GM12878 (cell line): Measurements from ENCODE around the gene HSF2BP. TPM values are rescaled to one million over a fixed set of nuclear protein-coding genes. Genes with fewer than 3 reads are reported as not detected.

Experiments used
- ATAC-seq: fragments of 200-7000 bp; cut with Tn5 transposase; 3 replicates; pipeline ENCODE4 v1.9.1; 2020; ENCODE audit warnings: mild to moderate bottlenecking, moderate library complexity
- BruUV-seq: library from RNA; stranded (reverse); fragments of 400-500 nt; replicated peaks from 2 replicates; lab custom pipeline; 2021; lab: Mats Ljungman, UMichigan
- CTCF ChIA-PET: fragments of 300-600 bp; sonication (Branson Sonifier 250); formaldehyde crosslinking; extraction: SDS; loops from one replicate; lab custom pipeline; 2021; ENCODE audit warnings: inconsistent platforms; lab: Yijun Ruan, JAX
- POLR2A ChIA-PET: fragments of 350-600 bp; formaldehyde crosslinking; extraction: SDS; loops from one replicate; lab custom pipeline; 2021; ENCODE audit warnings: inconsistent platforms; lab: Charles Lee
- RAD21 ChIA-PET: fragments of 300-600 bp; sonication (Branson Sonifier 250); formaldehyde crosslinking; loops from one replicate; lab custom pipeline; 2023; ENCODE audit warnings: antibody characterized with exemption; ENCODE audit not compliant: unreplicated experiment; lab: Charles Lee
- SMC1A ChIA-PET: fragments of 300-600 bp; sonication (Branson Sonifier 250); formaldehyde crosslinking; loops from one replicate; lab custom pipeline; 2023; ENCODE audit not compliant: unreplicated experiment, uncharacterized antibody; lab: Charles Lee
- DNase-seq: peaks from one replicate; pipeline ENCODE4 v3.0.0-alpha.2; 2011; ENCODE audit warnings: low read depth, low spot score
- FAIRE-seq: peaks from 3 replicates; lab custom pipeline; 2011; peaks lifted over from hg19 to GRCh38; lab: Jason Lieb, UNC
- H2AFZ ChIP-seq: 2 replicates; pipeline ENCODE4 v1.6.0; 2011; ENCODE audit warnings: low read depth, low read length, control low read depth; ENCODE audit not compliant: control insufficient read depth
- H3K27ac ChIP-seq: 2 replicates; pipeline ENCODE4 v1.5.1; 2011; ENCODE audit warnings: control low read depth; ENCODE audit not compliant: control insufficient read depth, insufficient read depth
- H3K27me3 ChIP-seq, 2 experiments: replicated peaks in 1 of 2; 2 replicates each; pipeline versions ENCODE4 v1.6.0 to v1.6.1; 2011; ENCODE audit warnings: low read length in 1 of 2; ENCODE audit not compliant: control insufficient read depth in 2 of 2, insufficient read depth in 2 of 2
- H3K36me3 ChIP-seq, 2 experiments: 2 replicates each; pipeline ENCODE4 v1.5.1; 2011; ENCODE audit warnings: low read length in 1 of 2; ENCODE audit not compliant: control insufficient read depth in 2 of 2, insufficient read depth in 2 of 2
- H3K4me1 ChIP-seq: 2 replicates; pipeline ENCODE4 v1.6.1; 2011; ENCODE audit warnings: mild to moderate bottlenecking, low read length, moderate library complexity, mixed read lengths; ENCODE audit not compliant: control insufficient read depth, insufficient read depth
- H3K4me2 ChIP-seq: 2 replicates; pipeline ENCODE4 v1.6.0; 2011; ENCODE audit warnings: control low read depth; ENCODE audit not compliant: control insufficient read depth, insufficient read depth
- H3K4me3 ChIP-seq: fragments of 200-600 bp; sonication (generic); 2 replicates; pipeline ENCODE4 v1.5.1; 2016
- H3K79me2 ChIP-seq: 2 replicates; pipeline ENCODE4 v1.6.0; 2011; ENCODE audit warnings: low read length; ENCODE audit not compliant: control insufficient read depth, insufficient read depth
- H3K9ac ChIP-seq: 2 replicates; pipeline ENCODE4 v1.8.0; 2011; ENCODE audit warnings: low read length, control low read depth, mixed read lengths; ENCODE audit not compliant: control insufficient read depth, insufficient read depth
- H3K9me3 ChIP-seq: replicated peaks from 3 replicates; pipeline ENCODE4 v1.5.1; 2011; ENCODE audit warnings: mild to moderate bottlenecking, low read length; ENCODE audit not compliant: control insufficient read depth, insufficient read depth
- H4K20me1 ChIP-seq: 2 replicates; pipeline ENCODE4 v1.6.0; 2011; ENCODE audit not compliant: control insufficient read depth, insufficient read depth
- CBFB ChIP-seq: IDR thresholded peaks from 2 replicates; pipeline ENCODE4 v1.6.1; 2016; ENCODE audit warnings: antibody characterized with exemption, low read depth
- CHD1 ChIP-seq: IDR thresholded peaks from 2 replicates; pipeline ENCODE4 v1.6.1; 2012; ENCODE audit warnings: low read depth, low read length, improper control_type of control experiment
- CREM ChIP-seq: IDR thresholded peaks from 2 replicates; pipeline ENCODE4 v1.6.1; 2014; ENCODE audit warnings: antibody characterized with exemption, low read depth
- JUNB ChIP-seq: IDR thresholded peaks from 2 replicates; pipeline ENCODE4 v1.6.1; 2016; ENCODE audit warnings: antibody characterized with exemption, mild to moderate bottlenecking
- KDM1A ChIP-seq: fragments of 200-600 bp; sonication (generic); IDR thresholded peaks from 2 replicates; pipeline ENCODE4 v1.6.1; 2016; ENCODE audit warnings: borderline replicate concordance
- MYB ChIP-seq: fragments of 150-350 bp; IDR thresholded peaks from 2 replicates; pipeline ENCODE4 v1.6.1; 2014; ENCODE audit warnings: mild to moderate bottlenecking, low read depth, low read length, borderline replicate concordance
- NKRF ChIP-seq: fragments of 450-650 bp; conservative IDR thresholded peaks from 2 replicates; pipeline ENCODE4 v1.6.1; 2017; ENCODE audit warnings: mild to moderate bottlenecking, moderate library complexity
- RELA ChIP-seq: fragments of 450-650 bp; IDR thresholded peaks from 2 replicates; pipeline ENCODE4 v1.8.0; 2014; ENCODE audit warnings: borderline replicate concordance; ENCODE audit not compliant: partially characterized antibody
- SRF ChIP-seq, 2 experiments: IDR thresholded peaks; 2 replicates each; pipeline ENCODE4 v1.6.1; 2011; ENCODE audit warnings: low read depth in 2 of 2, low read length in 2 of 2, mild to moderate bottlenecking in 1 of 2, moderate library complexity in 1 of 2
- TAF1 ChIP-seq: IDR thresholded peaks from 2 replicates; pipeline ENCODE4 v1.6.1; 2011; ENCODE audit warnings: mild to moderate bottlenecking, low read depth, low read length, borderline replicate concordance
- ZSCAN29 ChIP-seq: fragments of 450-650 bp; IDR thresholded peaks from 2 replicates; pipeline ENCODE4 v1.6.1; 2017; ENCODE audit warnings: mild to moderate bottlenecking, moderate library complexity
- WGBS: methylation state at CpG from one replicate; pipeline ENCODE4 v1.1.6; 2016; ENCODE audit warnings: low lambda C conversion rate; ENCODE audit not compliant: insufficient replicate concordance, insufficient coverage; ENCODE audit errors: missing lambda C conversion rate; 5-methylcytosine and 5-hydroxymethylcytosine counted together
- in situ Hi-C: fragments of 300-500 bp; cut with MboI; formaldehyde crosslinking; loops from 9 replicates; pipeline ENCODE4 v1.14.3; 2018; ENCODE audit warnings: mixed read lengths
- intact Hi-C: fragments of 100-400 bp; cut with micrococcal nuclease; formaldehyde crosslinking; loops from one replicate; pipeline ENCODE4 v1.14.2; 2022; ENCODE audit not compliant: unreplicated experiment
- polyA plus RNA-seq, 11 experiments: library from polyadenylated mRNA; depleted of rRNA in 4 of 11; unstranded in 6 of 11; stranded (reverse) in 5 of 11; fragments of >200 nt; fragmentation: Nextera tagmentation in 4 of 11; fragmentation: Illumina TruSeq in 1 of 11; extraction: Ambion mirVana in 4 of 11; extraction: Trizol in 1 of 11; gene quantifications; 1 replicate in 1 of 11; 2 replicates in 10 of 11; pipeline versions ENCODE4 v1.2.1 to v1.2.3, GENCODE V29; 2011 to 2016; ENCODE audit warnings: inconsistent platforms in 2 of 11, missing spikeins in 2 of 11, low read depth in 1 of 11
- total RNA-seq, 4 experiments: library from RNA; depleted of rRNA in 3 of 4; stranded (reverse); fragments of >200 nt in 3 of 4; fragmentation: Illumina TruSeq in 1 of 4; extraction: Trizol in 1 of 4; gene quantifications; 2 replicates each; pipeline versions ENCODE4 v1.2.1 to v1.2.3, GENCODE V29; 2013 to 2021
- TF ChIP-seq, protein P1 (sequence below): fragments of 450-650 bp; IDR thresholded peaks from 2 replicates; pipeline ENCODE4 v1.6.1; 2016; ENCODE audit warnings: mild to moderate bottlenecking, moderate library complexity, borderline replicate concordance
- TF ChIP-seq, protein P2 (sequence below): IDR thresholded peaks from 2 replicates; pipeline ENCODE4 v1.6.1; 2012; ENCODE audit warnings: low read depth, low read length, improper control_type of control experiment

The HSF2BP gene
- total and polyA plus RNA-seq, 10 of the 15 experiments (the other 5 are each of a cell fraction or from before 2014, with no cell fraction given): 0.07 to 0.81 (median 0.35) TPM

- TF ChIP-seq MYB (no peak), NKRF (no peak), SRF (IDR thresholded peaks at IDR 0.05; ENCODE audit: low read depth in 2 of 2, low read length in 2 of 2) (no peak), JUNB (no peak), KDM1A (no peak), ZSCAN29 (no peak)
Measured at GRCh38 chr21:43665879-43666278, 6.6 kb upstream of the HSF2BP start (continued).

GRCh38 chr21:43664358-43664757 is 5.1 kb upstream of the HSF2BP start:
- Histone ChIP-seq H3K79me2 (peaks cover 76% of the 10 kb centered on the region), H3K9me3 (peaks cover 1% of the 10 kb centered on the region; the same call in 1 of the 3 replicates), H3K4me1 (peaks cover 28% of the 10 kb centered on the region), H3K27me3 (no peaks in the 10 kb centered on the region), H3K4me2 (no peak overlapping the region), H3K27ac (no peak overlapping the region), H3K9ac (no peak overlapping the region), H3K36me3 (peaks cover 5 to 23% of the 10 kb centered on the region in 2 experiments; a peak in 3 of 4 replicates), H4K20me1 (no peaks in the 10 kb centered on the region; the same call in 1 of the 2 replicates), H2AFZ (no peak overlapping the region), H3K4me3 (no peak overlapping the region)
- BruUV-seq: no TSS peak
- DNase-seq: no peak
- ChIA-PET SMC1A (no interaction called here), CTCF (interaction anchor here (0.7 kb wide), 1 partner anchor 108 kb away, joined by 3 read pairs; no protein-coding TSS in a partner anchor), POLR2A (no interaction called here), RAD21 (no interaction called here)
- no peak for ATAC-seq
- intact Hi-C loops (no loop called here), in situ Hi-C loops (no loop called here)
- no peak for FAIRE-seq
- WGBS: 86% methylated on average over 4 of the region's 4 CpGs
- TF ChIP-seq CBFB (no peak), CREM (no peak), CHD1 (no peak), TAF1 (no peak), RELA (no peak), KDM1A (no peak)
- TF ChIP-seq, protein P1, sequence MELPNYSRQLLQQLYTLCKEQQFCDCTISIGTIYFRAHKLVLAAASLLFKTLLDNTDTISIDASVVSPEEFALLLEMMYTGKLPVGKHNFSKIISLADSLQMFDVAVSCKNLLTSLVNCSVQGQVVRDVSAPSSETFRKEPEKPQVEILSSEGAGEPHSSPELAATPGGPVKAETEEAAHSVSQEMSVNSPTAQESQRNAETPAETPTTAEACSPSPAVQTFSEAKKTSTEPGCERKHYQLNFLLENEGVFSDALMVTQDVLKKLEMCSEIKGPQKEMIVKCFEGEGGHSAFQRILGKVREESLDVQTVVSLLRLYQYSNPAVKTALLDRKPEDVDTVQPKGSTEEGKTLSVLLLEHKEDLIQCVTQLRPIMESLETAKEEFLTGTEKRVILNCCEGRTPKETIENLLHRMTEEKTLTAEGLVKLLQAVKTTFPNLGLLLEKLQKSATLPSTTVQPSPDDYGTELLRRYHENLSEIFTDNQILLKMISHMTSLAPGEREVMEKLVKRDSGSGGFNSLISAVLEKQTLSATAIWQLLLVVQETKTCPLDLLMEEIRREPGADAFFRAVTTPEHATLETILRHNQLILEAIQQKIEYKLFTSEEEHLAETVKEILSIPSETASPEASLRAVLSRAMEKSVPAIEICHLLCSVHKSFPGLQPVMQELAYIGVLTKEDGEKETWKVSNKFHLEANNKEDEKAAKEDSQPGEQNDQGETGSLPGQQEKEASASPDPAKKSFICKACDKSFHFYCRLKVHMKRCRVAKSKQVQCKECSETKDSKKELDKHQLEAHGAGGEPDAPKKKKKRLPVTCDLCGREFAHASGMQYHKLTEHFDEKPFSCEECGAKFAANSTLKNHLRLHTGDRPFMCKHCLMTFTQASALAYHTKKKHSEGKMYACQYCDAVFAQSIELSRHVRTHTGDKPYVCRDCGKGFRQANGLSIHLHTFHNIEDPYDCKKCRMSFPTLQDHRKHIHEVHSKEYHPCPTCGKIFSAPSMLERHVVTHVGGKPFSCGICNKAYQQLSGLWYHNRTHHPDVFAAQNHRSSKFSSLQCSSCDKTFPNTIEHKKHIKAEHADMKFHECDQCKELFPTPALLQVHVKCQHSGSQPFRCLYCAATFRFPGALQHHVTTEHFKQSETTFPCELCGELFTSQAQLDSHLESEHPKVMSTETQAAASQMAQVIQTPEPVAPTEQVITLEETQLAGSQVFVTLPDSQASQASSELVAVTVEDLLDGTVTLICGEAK: no peak
- TF ChIP-seq, protein P2, sequence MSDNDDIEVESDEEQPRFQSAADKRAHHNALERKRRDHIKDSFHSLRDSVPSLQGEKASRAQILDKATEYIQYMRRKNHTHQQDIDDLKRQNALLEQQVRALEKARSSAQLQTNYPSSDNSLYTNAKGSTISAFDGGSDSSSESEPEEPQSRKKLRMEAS: no peak
